Measurements from ENCODE around the gene MAN2A1. TPM values are rescaled to one million over a fixed set of nuclear protein-coding genes. Genes with fewer than 3 reads are reported as not detected.

MAN2A1 gene
- total RNA-seq, 1 experiment from 2014 or later: 35.4 TPM

DNA sequence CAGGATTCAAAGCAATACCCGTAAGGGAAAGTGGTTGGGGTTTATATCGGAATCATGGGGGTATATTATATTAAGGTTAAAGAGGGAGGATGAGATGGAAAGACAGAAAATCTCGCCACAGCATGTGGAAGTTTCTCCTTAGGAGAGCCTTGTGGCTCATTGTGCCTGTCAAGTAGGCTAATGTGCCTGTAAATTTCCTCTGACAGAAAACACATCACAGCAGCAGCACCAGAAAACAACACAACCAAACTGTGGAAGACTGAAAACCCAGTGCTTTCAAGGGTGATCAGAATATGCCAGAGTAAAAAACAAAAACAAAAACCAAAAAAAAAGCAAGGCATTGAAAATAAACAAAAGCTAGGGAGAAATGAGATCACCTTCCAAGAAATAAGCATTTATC, 11.3 kb upstream of the MAN2A1 start:
- BruUV-seq (replicated peaks): no TSS peak
- Histone ChIP-seq H4K20me1 (ENCODE audit: insufficient read depth) (no peaks in the 10 kb centered on the region), H3K27me3 (ENCODE audit: insufficient read depth, low read length) (peaks cover 5% of the 10 kb centered on the region), H3K9me3 (ENCODE audit: control insufficient read depth in 1 of 2, insufficient read depth in 1 of 2, low read depth in 1 of 2, low read length in 2 of 2) (no peaks in the 10 kb centered on the region), H3K79me2 (ENCODE audit: insufficient read depth, low read length) (no peaks in the 10 kb centered on the region), H2AFZ (ENCODE audit: low read depth, low read length, poor library complexity, severe bottlenecking) (no peak overlapping the region), H3K4me2 (ENCODE audit: low read length) (no peak overlapping the region), H3K27ac (ENCODE audit: low read depth, low read length) (no peak overlapping the region), H3K4me1 (ENCODE audit: control insufficient read depth in 1 of 2, insufficient read depth in 2 of 2, low read length in 2 of 2) (no peaks in the 10 kb centered on the region), H3K9me2 (ENCODE audit: insufficient read depth) (no peaks in the 10 kb centered on the region), H3K36me3 (ENCODE audit: control insufficient read depth in 1 of 2, insufficient read depth in 2 of 2, low read length in 2 of 2) (no peaks in the 10 kb centered on the region), H3K4me3 (replicated peaks in 1 of 2; ENCODE audit: low read depth in 1 of 2, low read length in 2 of 2) (no peak overlapping the region), H3K9ac (ENCODE audit: low read length) (no peak overlapping the region)
- no peak for TF ChIP-seq ELF1 (IDR thresholded peaks at IDR 0.05; ENCODE audit: borderline replicate concordance, low read depth)
- no peak for TF ChIP-seq FOSL1 (IDR thresholded peaks at IDR 0.05; ENCODE audit: low read depth)
- TF ChIP-seq YY1 (IDR thresholded peaks at IDR 0.05; ENCODE audit: extremely low read depth, insufficient replicate concordance, low read depth, low read length): no peak
- TF ChIP-seq EZH2 (IDR thresholded peaks at IDR 0.05): no peak
- TF ChIP-seq ZFX (IDR thresholded peaks at IDR 0.05): no peak
- no peak for TF ChIP-seq SIN3A (IDR thresholded peaks at IDR 0.05; ENCODE audit: low read depth)
- no peak for TF ChIP-seq SRF (IDR thresholded peaks at IDR 0.05; ENCODE audit: low read depth)
- no peak for TF ChIP-seq POLR2AphosphoS5 (IDR thresholded peaks at IDR 0.05; ENCODE audit: low read depth, low read length)
- TF ChIP-seq SP1 (IDR thresholded peaks at IDR 0.05; ENCODE audit: low read depth): no peak
- no peak for TF ChIP-seq ZNF274 (IDR thresholded peaks at IDR 0.05; ENCODE audit: low read depth, low read length)
- no peak for TF ChIP-seq EGR1 (IDR thresholded peaks at IDR 0.05; ENCODE audit: low read depth)
- no peak for TF ChIP-seq TCF7L2 (IDR thresholded peaks at IDR 0.05; ENCODE audit: borderline replicate concordance, extremely low read depth, insufficient read depth, insufficient read length)
- no peak for TF ChIP-seq RAD21 (IDR thresholded peaks at IDR 0.05; ENCODE audit: low read depth)
- no peak for TF ChIP-seq CBX3 (IDR thresholded peaks at IDR 0.05; ENCODE audit: low read depth)
- TF ChIP-seq, protein P1, sequence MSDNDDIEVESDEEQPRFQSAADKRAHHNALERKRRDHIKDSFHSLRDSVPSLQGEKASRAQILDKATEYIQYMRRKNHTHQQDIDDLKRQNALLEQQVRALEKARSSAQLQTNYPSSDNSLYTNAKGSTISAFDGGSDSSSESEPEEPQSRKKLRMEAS (IDR thresholded peaks at IDR 0.05): no peak
- TF ChIP-seq, protein P2, sequence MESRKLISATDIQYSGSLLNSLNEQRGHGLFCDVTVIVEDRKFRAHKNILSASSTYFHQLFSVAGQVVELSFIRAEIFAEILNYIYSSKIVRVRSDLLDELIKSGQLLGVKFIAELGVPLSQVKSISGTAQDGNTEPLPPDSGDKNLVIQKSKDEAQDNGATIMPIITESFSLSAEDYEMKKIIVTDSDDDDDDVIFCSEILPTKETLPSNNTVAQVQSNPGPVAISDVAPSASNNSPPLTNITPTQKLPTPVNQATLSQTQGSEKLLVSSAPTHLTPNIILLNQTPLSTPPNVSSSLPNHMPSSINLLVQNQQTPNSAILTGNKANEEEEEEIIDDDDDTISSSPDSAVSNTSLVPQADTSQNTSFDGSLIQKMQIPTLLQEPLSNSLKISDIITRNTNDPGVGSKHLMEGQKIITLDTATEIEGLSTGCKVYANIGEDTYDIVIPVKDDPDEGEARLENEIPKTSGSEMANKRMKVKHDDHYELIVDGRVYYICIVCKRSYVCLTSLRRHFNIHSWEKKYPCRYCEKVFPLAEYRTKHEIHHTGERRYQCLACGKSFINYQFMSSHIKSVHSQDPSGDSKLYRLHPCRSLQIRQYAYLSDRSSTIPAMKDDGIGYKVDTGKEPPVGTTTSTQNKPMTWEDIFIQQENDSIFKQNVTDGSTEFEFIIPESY (IDR thresholded peaks at IDR 0.05; ENCODE audit: extremely low read depth, insufficient replicate concordance, low read length): no peak
- TF ChIP-seq POLR2A (IDR thresholded peaks at IDR 0.05; ENCODE audit: borderline replicate concordance, extremely low read depth, insufficient read depth, insufficient read length): no peak
- TF ChIP-seq, protein P3, sequence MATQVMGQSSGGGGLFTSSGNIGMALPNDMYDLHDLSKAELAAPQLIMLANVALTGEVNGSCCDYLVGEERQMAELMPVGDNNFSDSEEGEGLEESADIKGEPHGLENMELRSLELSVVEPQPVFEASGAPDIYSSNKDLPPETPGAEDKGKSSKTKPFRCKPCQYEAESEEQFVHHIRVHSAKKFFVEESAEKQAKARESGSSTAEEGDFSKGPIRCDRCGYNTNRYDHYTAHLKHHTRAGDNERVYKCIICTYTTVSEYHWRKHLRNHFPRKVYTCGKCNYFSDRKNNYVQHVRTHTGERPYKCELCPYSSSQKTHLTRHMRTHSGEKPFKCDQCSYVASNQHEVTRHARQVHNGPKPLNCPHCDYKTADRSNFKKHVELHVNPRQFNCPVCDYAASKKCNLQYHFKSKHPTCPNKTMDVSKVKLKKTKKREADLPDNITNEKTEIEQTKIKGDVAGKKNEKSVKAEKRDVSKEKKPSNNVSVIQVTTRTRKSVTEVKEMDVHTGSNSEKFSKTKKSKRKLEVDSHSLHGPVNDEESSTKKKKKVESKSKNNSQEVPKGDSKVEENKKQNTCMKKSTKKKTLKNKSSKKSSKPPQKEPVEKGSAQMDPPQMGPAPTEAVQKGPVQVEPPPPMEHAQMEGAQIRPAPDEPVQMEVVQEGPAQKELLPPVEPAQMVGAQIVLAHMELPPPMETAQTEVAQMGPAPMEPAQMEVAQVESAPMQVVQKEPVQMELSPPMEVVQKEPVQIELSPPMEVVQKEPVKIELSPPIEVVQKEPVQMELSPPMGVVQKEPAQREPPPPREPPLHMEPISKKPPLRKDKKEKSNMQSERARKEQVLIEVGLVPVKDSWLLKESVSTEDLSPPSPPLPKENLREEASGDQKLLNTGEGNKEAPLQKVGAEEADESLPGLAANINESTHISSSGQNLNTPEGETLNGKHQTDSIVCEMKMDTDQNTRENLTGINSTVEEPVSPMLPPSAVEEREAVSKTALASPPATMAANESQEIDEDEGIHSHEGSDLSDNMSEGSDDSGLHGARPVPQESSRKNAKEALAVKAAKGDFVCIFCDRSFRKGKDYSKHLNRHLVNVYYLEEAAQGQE (IDR thresholded peaks at IDR 0.05; ENCODE audit: low read depth): no peak
- no peak for TF ChIP-seq JUND (IDR thresholded peaks at IDR 0.05)
- no peak for ATAC-seq
- ChIA-PET POLR2A (no interaction called here), RAD21 (ENCODE audit: low non-redundant PET in 1 of 2, low total read pairs in 2 of 2, uncharacterized antibody in 2 of 2, unreplicated experiment in 2 of 2) (no interaction called here), CTCF (no interaction called here)
- DNase-seq (ENCODE audit: low read depth, low spot score): no peak
- intact Hi-C loops (cut with micrococcal nuclease): no loop called here

Measured in HCT116 (cell line).